Vagina (tissue), 2 donors: ENCODE data around the gene SAFB2.

Experiments used
- POLR2A ChIP-seq, 2 donors: fragments of 450-650 bp; IDR thresholded peaks; one replicate each; pipeline ENCODE4 v1.6.1; 2017; ENCODE audit warnings: antibody characterized with exemption in 2 of 2, mild to moderate bottlenecking in 2 of 2, moderate library complexity in 2 of 2
- TF ChIP-seq, protein P1 (sequence below), 3 experiments: fragments of 450-650 bp in 2 of 3; fragments of 200-600 bp in 1 of 3; sonication (generic) in 1 of 3; IDR thresholded peaks; one replicate each; pipeline ENCODE4 v1.5.1; 2017 to 2019; ENCODE audit warnings: antibody characterized with exemption in 3 of 3, mild to moderate bottlenecking in 2 of 3, moderate library complexity in 2 of 3

GRCh38 chr19:5621311-5621944 is 1.1 kb downstream of the SAFB2 start:
- TF ChIP-seq, protein P1, sequence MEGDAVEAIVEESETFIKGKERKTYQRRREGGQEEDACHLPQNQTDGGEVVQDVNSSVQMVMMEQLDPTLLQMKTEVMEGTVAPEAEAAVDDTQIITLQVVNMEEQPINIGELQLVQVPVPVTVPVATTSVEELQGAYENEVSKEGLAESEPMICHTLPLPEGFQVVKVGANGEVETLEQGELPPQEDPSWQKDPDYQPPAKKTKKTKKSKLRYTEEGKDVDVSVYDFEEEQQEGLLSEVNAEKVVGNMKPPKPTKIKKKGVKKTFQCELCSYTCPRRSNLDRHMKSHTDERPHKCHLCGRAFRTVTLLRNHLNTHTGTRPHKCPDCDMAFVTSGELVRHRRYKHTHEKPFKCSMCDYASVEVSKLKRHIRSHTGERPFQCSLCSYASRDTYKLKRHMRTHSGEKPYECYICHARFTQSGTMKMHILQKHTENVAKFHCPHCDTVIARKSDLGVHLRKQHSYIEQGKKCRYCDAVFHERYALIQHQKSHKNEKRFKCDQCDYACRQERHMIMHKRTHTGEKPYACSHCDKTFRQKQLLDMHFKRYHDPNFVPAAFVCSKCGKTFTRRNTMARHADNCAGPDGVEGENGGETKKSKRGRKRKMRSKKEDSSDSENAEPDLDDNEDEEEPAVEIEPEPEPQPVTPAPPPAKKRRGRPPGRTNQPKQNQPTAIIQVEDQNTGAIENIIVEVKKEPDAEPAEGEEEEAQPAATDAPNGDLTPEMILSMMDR (IDR thresholded peaks at IDR 0.05) = no peak
- TF ChIP-seq POLR2A (IDR thresholded peaks at IDR 0.05) = no peak
